Measurements from ENCODE around the gene MUSK.

Gene MUSK

GRCh38 chr9:110668570-110669167 is at the start of gene MUSK:
MUSK (plus strand) TSS chr9:110668791; CDS start chr9:110668905, 114 bp downstream.
- DNase-seq: no peak

GRCh38 chr9:110619831-110620230 is 48.8 kb upstream of the MUSK start:
- DNase-seq: no peak

GRCh38 chr9:110620726-110621125 is 47.9 kb upstream of the MUSK start:
- no peak for DNase-seq

GRCh38 chr9:110622368-110622767 is 46.2 kb upstream of the MUSK start:
- peak in 2 of 3 donors; percentile 23 to 46 for DNase-seq

- peak; percentile 71 to 82 (median 74) for DNase-seq
Observed at GRCh38 chr9:110623462-110624025, 45.0 kb upstream of the MUSK start.

- DNase-seq: peak; percentile 31 to 59 (median 49)
Observed at GRCh38 chr9:110626101-110626829, 42.3 kb upstream of the MUSK start.

- DNase-seq: no peak
Observed at GRCh38 chr9:110635589-110635988, 33.0 kb upstream of the MUSK start.

- DNase-seq: peak; percentile 47 to 74 (median 72)
Observed at GRCh38 chr9:110638381-110638954, 30.1 kb upstream of the MUSK start.

GRCh38 chr9:110640736-110641135 is 27.9 kb upstream of the MUSK start:
- no peak for DNase-seq

- no peak for DNase-seq
Observed at GRCh38 chr9:110641293-110641692, 27.3 kb upstream of the MUSK start.

GRCh38 chr9:110648696-110649095 is 19.9 kb upstream of the MUSK start:
- no peak for DNase-seq

- DNase-seq: no peak
Observed at GRCh38 chr9:110650261-110650660, 18.3 kb upstream of the MUSK start.

- no peak for DNase-seq
Observed at GRCh38 chr9:110650991-110651411, 17.6 kb upstream of the MUSK start.

- peak; percentile 32 to 61 (median 50) for DNase-seq
Observed at GRCh38 chr9:110655754-110656641, 12.6 kb upstream of the MUSK start.

GRCh38 chr9:110659891-110660541 is 8.6 kb upstream of the MUSK start:
- no peak for DNase-seq

GRCh38 chr9:110669433-110669832 is 842 bp downstream of the MUSK start:
- DNase-seq: no peak

GRCh38 chr9:110671849-110672248 is 3.3 kb downstream of the MUSK start:
- no peak for DNase-seq

GRCh38 chr9:110672873-110673510 is 4.4 kb downstream of the MUSK start:
- peak; percentile 10 to 54 (median 52) for DNase-seq

GRCh38 chr9:110687497-110687896 is 18.9 kb downstream of the MUSK start:
- DNase-seq: no peak

GRCh38 chr9:110688329-110688728 is 19.7 kb downstream of the MUSK start:
- DNase-seq: no peak

GRCh38 chr9:110691002-110691549 is 22.5 kb downstream of the MUSK start:
- DNase-seq: peak in 1 of 3 donors; percentile 7
